Natural killer cell (primary cell): ENCODE data around the gene MATN1. TPM values are rescaled to one million over a fixed set of nuclear protein-coding genes. Genes with fewer than 3 reads are reported as not detected.

Experiments
- ATAC-seq, 3 donors: fragments of 150-1000 bp in 2 of 3; fragments of 200-7000 bp in 1 of 3; cut with Tn5 transposase; 1 replicate in 1 of 3; 2 replicates in 2 of 3; pipeline ENCODE4 v1.10.0; 2021; ENCODE audit warnings: mild to moderate bottlenecking in 2 of 3, moderate library complexity in 2 of 3
- DNase-seq, 2 donors: peaks; one replicate each; pipeline versions ENCODE4 v3.0.0 to v3.0.0-alpha.2; 2013 to 2021; ENCODE audit warnings: mixed read lengths in 1 of 2
- H3K27ac ChIP-seq: one replicate; pipeline ENCODE4 v1.5.1; 2013; ENCODE audit warnings: mild to moderate bottlenecking, low read length
- H3K27me3 ChIP-seq: one replicate; pipeline ENCODE4 v1.6.1; 2013; ENCODE audit warnings: low read length; ENCODE audit not compliant: control insufficient read depth, insufficient read depth
- H3K36me3 ChIP-seq: one replicate; pipeline ENCODE4 v1.6.1; 2013; ENCODE audit warnings: low read length; ENCODE audit not compliant: control insufficient read depth, insufficient read depth
- H3K4me1 ChIP-seq: one replicate; pipeline ENCODE4 v1.6.1; 2013; ENCODE audit warnings: low read length; ENCODE audit not compliant: control insufficient read depth, insufficient read depth
- H3K4me3 ChIP-seq: one replicate; pipeline ENCODE4 v1.5.1; 2013; ENCODE audit warnings: low read length
- H3K9me3 ChIP-seq: one replicate; pipeline ENCODE4 v1.6.1; 2013; ENCODE audit warnings: low read length; ENCODE audit not compliant: control insufficient read depth, insufficient read depth
- H3K27ac Mint-ChIP-seq, 2 donors: one replicate each; pipeline ENCODE4 v1.8.0; 2022; ENCODE audit warnings: mild to moderate bottlenecking in 2 of 2, mixed read lengths in 2 of 2, moderate library complexity in 1 of 2
- H3K27me3 Mint-ChIP-seq, 2 donors: one replicate each; pipeline ENCODE4 v1.8.0; 2022; ENCODE audit warnings: low read depth in 2 of 2, mixed read lengths in 2 of 2
- H3K36me3 Mint-ChIP-seq: one replicate; pipeline ENCODE4 v1.8.0; 2022; ENCODE audit warnings: mixed read lengths
- H3K4me1 Mint-ChIP-seq, 2 donors: one replicate each; pipeline ENCODE4 v1.8.0; 2022; ENCODE audit warnings: mixed read lengths in 2 of 2
- H3K4me3 Mint-ChIP-seq: one replicate; pipeline ENCODE4 v1.8.0; 2022; ENCODE audit warnings: mild to moderate bottlenecking, moderate library complexity, mixed read lengths
- H3K9me3 Mint-ChIP-seq, 2 donors: one replicate each; pipeline ENCODE4 v1.8.0; 2022; ENCODE audit warnings: mixed read lengths in 2 of 2
- CTCF ChIP-seq: fragments of 200-600 bp; IDR thresholded peaks from one replicate; pipeline ENCODE4 v1.8.0; 2022; ENCODE audit warnings: antibody characterized with exemption
- WGBS: methylation state at CpG from one replicate; pipeline ENCODE4 v1.1.7; 2013; ENCODE audit warnings: missing lambda C conversion rate; ENCODE audit not compliant: insufficient coverage; 5-methylcytosine and 5-hydroxymethylcytosine counted together
- intact Hi-C: fragments of 100-400 bp; cut with micrococcal nuclease; formaldehyde crosslinking; loops from one replicate; pipeline ENCODE4 v1.14.2; 2022
- total RNA-seq, 4 donors: library from RNA; stranded (reverse); fragments of 120-200 nt in 1 of 4; gene quantifications; one replicate each; pipeline versions ENCODE4 v1.2.3 to v1.2.4, GENCODE V29; 2013 to 2022

MATN1 gene
- 1 to 10 TPM in 2 of 3 donors, under 1 TPM in 1; 0.93 to 1.7 (median 1.2) TPM for total RNA-seq
- total RNA-seq (2013) = 0.59 TPM

GRCh38 chr1:30723331-30723755, at the start of gene MATN1:
Gene MATN1 (minus strand): TSS chr1:30723585. CDS start chr1:30723551, 34 bp downstream.
- no peaks in the 10 kb centered on the region for H3K9me3 Mint-ChIP-seq
- ATAC-seq = no peak
- no peak for TF ChIP-seq CTCF
- peaks cover 31% of the 10 kb centered on the region for H3K4me1 ChIP-seq
- H3K27ac Mint-ChIP-seq = no peak within 1 kb of the TSS
- peaks cover 0 to 19% of the 10 kb centered on the region in 2 donors for H3K4me1 Mint-ChIP-seq
- H3K27ac ChIP-seq = no peak within 1 kb of the TSS
- WGBS = 93% methylated on average over 14 of the region's 14 CpGs
- no peaks in the 10 kb centered on the region for H3K27me3 Mint-ChIP-seq
- H3K36me3 ChIP-seq = peaks cover 5% of the 10 kb centered on the region
- no peaks in the 10 kb centered on the region for H3K27me3 ChIP-seq
- H3K4me3 Mint-ChIP-seq = no peak within 1 kb of the TSS
- no peaks in the 10 kb centered on the region for H3K9me3 ChIP-seq
- DNase-seq = no peak
- H3K36me3 Mint-ChIP-seq = no peaks in the 10 kb centered on the region
- intact Hi-C loops = no loop called here
- H3K4me3 ChIP-seq = no peak within 1 kb of the TSS

- no peaks in the 10 kb centered on the region for H3K9me3 Mint-ChIP-seq
- H3K27me3 Mint-ChIP-seq = peaks cover 0 to 3% of the 10 kb centered on the region in 2 donors
- Histone ChIP-seq H3K4me1 (peaks cover 1% of the 10 kb centered on the region), H3K36me3 (no peaks in the 10 kb centered on the region), H3K27ac (no peak overlapping the region), H3K9me3 (no peaks in the 10 kb centered on the region), H3K4me3 (no peak overlapping the region), H3K27me3 (no peaks in the 10 kb centered on the region)
- H3K36me3 Mint-ChIP-seq = no peaks in the 10 kb centered on the region
- TF ChIP-seq CTCF = no peak
- ATAC-seq = no peak
- no peak overlapping the region for H3K27ac Mint-ChIP-seq
- no peak overlapping the region for H3K4me3 Mint-ChIP-seq
- peaks cover 0 to 11% of the 10 kb centered on the region in 2 donors for H3K4me1 Mint-ChIP-seq
- intact Hi-C loops = no loop called here
- 95% methylated on average over 6 of the region's 6 CpGs for WGBS
- no peak for DNase-seq
Observed at GRCh38 chr1:30771005-30771404, 47.6 kb upstream of the MATN1 start.

GRCh38 chr1:30770150-30770549, 46.8 kb upstream of the MATN1 start:
- no peak for TF ChIP-seq CTCF
- intact Hi-C loops = no loop called here
- H3K4me3 ChIP-seq = no peak overlapping the region
- Mint-ChIP-seq H3K4me1 (peaks cover 0 to 12% of the 10 kb centered on the region in 2 donors), H3K36me3 (no peaks in the 10 kb centered on the region), H3K9me3 (no peaks in the 10 kb centered on the region), H3K4me3 (no peak overlapping the region), H3K27ac (no peak overlapping the region), H3K27me3 (peaks cover 0 to 3% of the 10 kb centered on the region in 2 donors)
- no peaks in the 10 kb centered on the region for H3K27me3 ChIP-seq
- no peak for ATAC-seq
- H3K9me3 ChIP-seq = no peaks in the 10 kb centered on the region
- no peaks in the 10 kb centered on the region for H3K36me3 ChIP-seq
- no peak overlapping the region for H3K27ac ChIP-seq
- WGBS = 91% methylated on average over 10 of the region's 10 CpGs
- DNase-seq = no peak
- H3K4me1 ChIP-seq = peaks cover 5% of the 10 kb centered on the region
